UCSD-AML1 (cell line): Measurements from ENCODE around the gene PRSS33.

Experiments
- DNase-seq: peaks from one replicate; lab custom pipeline; 2025; ENCODE audit not compliant: unreplicated experiment; lab: John Stamatoyannopoulos, UW

Gene PRSS33

GRCh38 chr16:2821487-2822157 is 34.3 kb upstream of the PRSS33 start:
- no peak for DNase-seq

- no peak for DNase-seq
These were observed 33.6 kb upstream of the PRSS33 start for GRCh38 chr16:2820836-2821486.

- no peak for DNase-seq
These were observed 32.8 kb upstream of the PRSS33 start for GRCh38 chr16:2819939-2820835.

- DNase-seq: no peak
These were observed 32.0 kb upstream of the PRSS33 start for GRCh38 chr16:2819179-2819938.

- DNase-seq: no peak
These were observed 31.0 kb upstream of the PRSS33 start for GRCh38 chr16:2818272-2818876.

- peak; percentile 53 for DNase-seq
These were observed 30.2 kb upstream of the PRSS33 start for GRCh38 chr16:2817340-2818271.

- peak; percentile 74 for DNase-seq
These were observed 29.5 kb upstream of the PRSS33 start, which contains the start of gene PRSS21 for GRCh38 chr16:2816751-2817339. TSS of gene PRSS21 (plus strand) at chr16:2817237. CDS start at chr16:2817269, 32 bp downstream.

- DNase-seq: no peak
These were observed 28.0 kb upstream of the PRSS33 start for GRCh38 chr16:2815299-2815771.

GRCh38 chr16:2814551-2815298 is 27.4 kb upstream of the PRSS33 start:
- DNase-seq: no peak

- DNase-seq: no peak
These were observed 26.4 kb upstream of the PRSS33 start for GRCh38 chr16:2813771-2814221.

- DNase-seq: no peak
These were observed 24.5 kb upstream of the PRSS33 start for GRCh38 chr16:2811703-2812471.

GRCh38 chr16:2810651-2811050 is 23.3 kb upstream of the PRSS33 start:
- no peak for DNase-seq

- no peak for DNase-seq
These were observed 21.9 kb upstream of the PRSS33 start for GRCh38 chr16:2809149-2809760.

- no peak for DNase-seq
These were observed 20.8 kb upstream of the PRSS33 start for GRCh38 chr16:2808181-2808580.

GRCh38 chr16:2806286-2806685 is 18.9 kb upstream of the PRSS33 start:
- DNase-seq: no peak

- no peak for DNase-seq
These were observed 17.4 kb upstream of the PRSS33 start for GRCh38 chr16:2804728-2805127.
